Stimulated activated CD8-positive, alpha-beta memory T cell treated with anti-CD3 and anti-CD28 coated beads, Interleukin-4, amount 100 ng/mL, for 4 hours (primary cell): Measurements from ENCODE around the gene PREX1.
A peak's percentile ranks its signal among the peaks of the same experiment; 100 is the strongest.
"Not testable (repeated sequence)": the region's sequence is repeated elsewhere in the genome, so short reads cannot be mapped to it uniquely, and the experiment has no call there.

ENCODE experiments used
- DNase-seq, 2 donors: peaks; one replicate each; pipeline ENCODE4 v3.0.0-alpha.2; 2020; ENCODE audit warnings: low read depth in 2 of 2, low spot score in 1 of 2

PREX1 gene

DNA sequence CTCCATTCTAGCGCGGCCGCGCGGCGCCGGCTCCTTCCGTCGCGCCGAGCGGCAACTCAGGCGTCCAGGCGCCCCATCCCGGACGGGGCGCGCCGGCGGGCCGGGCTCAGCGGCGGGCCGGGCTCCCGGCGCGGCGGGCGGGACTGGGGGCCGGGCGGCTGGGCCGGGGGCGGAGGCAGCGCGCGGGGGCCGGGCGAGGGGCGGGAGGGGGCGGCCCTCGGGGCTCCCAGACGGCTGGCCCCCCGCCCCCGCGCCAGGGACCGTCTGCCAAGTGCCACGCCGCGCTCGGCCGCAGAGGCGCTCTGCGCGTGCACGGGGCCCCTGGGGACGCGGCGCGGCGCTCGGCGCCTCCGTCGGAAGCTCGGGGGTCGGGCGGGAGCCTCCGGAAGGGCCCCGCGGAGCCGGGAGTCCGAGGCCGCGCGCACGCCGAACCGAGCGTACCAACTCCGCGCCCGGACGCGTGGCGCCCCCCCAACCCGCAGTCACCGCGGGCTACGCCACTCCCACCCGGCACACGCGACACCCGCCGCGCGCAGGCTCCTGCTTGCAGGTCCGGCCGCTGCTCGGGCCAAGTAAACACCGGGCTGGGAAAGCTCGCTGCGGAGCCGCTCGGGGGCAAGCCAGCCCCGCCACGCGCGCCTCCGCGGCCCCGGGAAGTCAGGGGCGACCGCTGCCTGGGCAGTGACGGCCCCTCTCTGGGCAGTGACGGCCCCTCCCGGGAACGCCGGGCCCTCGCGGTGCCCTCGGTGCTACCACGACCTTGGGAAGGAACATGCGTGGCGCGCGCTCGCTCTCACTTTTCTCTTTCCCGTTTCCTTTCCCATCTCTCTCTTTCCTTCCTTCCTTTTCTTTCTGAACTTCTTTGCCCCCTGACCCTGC is at the start of gene PREX1:
PREX1 (minus strand) TSS at position 145 of the 879 bp plus-strand sequence; CDS start at position 6, 139 bp downstream.
- DNase-seq, result peak; percentile 52 to 73

- DNase-seq, result no peak
These were observed 49.5 kb upstream of the PREX1 start for GRCh38 chr20:48877304-48877703.

DNA sequence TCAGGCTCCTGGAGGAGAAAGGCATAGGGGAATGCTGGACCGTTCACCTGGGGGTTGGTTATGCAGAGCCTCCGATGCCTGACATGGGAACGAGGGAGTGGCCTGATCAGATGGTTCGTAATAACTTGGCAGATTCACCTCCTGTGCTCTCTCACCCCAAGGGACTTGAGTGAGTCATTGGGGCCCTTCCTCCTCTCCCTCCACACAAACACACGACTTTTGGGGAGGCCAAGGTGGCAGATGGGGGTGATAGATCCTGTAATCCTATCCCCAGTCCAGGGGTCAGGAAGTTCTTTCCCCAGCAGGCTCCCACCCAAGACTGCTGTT is 48.1 kb upstream of the PREX1 start:
- DNase-seq, result no peak

DNA sequence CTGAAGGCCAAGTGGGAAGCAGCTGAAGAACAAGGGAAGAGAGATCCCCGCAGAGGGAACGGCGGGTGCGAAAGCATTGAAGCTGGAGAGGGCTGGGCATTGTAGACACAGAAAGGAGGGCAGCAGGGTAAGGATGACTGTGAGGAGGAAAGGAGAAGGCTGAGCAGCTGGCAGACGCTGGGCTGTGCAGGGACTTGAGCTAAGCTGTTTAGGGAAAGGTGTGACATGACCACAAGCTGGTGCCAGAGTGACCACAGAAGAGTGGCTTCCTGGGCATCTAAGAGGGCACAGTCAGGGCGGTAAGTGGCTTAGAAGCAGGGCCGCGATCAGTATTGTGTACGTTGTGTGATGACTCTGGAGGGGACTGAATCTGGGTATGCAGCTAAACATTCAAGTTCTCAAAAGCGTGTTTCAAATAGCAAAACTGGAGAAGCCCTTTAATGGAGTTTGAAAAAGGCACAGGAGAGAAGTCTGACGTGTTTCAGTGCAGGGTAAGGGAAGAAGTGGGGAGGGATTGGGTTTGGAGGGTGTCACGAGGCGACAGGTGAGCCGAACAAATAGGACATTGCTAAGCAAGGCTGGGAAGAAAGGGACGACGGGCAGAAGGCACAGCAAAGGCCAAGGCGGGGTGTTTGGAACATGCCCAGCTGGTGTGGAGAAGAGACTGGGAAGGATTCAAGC is 47.6 kb upstream of the PREX1 start:
- no peak for DNase-seq

DNA sequence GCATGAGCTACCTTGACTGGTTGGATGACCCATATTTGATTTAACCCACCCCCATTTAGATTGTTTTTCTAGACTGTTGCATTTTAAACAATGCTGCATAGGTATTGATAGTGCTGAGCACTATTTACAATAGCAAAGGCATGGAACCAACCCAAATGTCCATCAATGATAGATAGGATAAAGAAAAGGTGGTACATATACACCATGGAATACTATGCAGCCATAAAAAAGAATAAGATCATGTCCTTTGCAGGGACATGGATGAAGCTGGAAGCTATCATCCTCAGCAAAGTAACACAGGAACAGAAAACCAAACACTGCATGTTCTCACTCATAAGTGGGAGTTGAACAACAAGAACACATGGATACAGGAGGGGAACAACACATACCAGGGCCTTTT is 41.6 kb upstream of the PREX1 start:
- DNase-seq, result not testable (repeated sequence)

DNA sequence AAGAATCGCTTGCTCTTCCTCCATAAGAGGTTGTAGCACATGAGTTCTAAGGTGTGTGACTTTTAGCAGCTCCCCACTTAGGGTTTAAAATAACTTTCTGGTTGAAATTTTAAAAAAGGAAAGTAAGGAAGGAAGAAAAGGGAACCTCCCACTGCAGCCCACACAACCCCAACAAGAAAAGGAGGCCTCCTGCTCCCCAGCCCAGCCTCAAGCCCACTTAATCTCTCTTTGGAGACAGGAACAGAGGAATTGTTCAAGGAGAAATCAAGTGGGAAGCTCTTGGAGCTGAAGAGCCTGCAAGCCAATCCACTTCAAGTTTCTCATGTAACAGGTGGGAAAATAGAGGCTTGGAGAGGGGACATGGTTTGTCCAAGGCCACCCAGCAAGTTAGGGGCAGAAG is 39.1 kb upstream of the PREX1 start:
- no peak for DNase-seq

GRCh38 chr20:48864738-48865318 is 37.0 kb upstream of the PREX1 start:
- no peak for DNase-seq

GRCh38 chr20:48864254-48864653 is 36.5 kb upstream of the PREX1 start:
- no peak for DNase-seq

DNA sequence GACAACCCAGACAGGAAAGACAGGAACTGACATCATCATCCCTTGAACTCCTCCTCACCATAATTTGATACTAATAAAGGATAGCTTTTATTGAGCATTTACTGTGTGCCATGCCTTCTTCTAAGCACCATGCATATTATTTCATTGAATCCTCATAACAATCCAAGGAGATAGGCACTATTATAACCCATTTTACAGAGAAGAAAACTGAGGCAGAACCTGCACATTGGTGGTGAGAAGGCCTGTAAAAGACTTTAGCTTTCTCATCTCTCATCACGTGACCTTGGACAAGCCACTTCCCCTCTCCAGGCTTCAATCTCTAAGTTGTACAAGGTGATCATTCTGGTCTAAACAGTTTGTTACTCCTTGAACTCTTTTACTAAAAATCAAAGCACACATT is 34.5 kb upstream of the PREX1 start:
- no peak for DNase-seq

GRCh38 chr20:48861444-48861843 is 33.6 kb upstream of the PREX1 start:
- no peak for DNase-seq

GRCh38 chr20:48858075-48858790 is 30.4 kb upstream of the PREX1 start:
- no peak for DNase-seq

- no peak for DNase-seq
These were observed 28.3 kb upstream of the PREX1 start for GRCh38 chr20:48856130-48856529.

DNA sequence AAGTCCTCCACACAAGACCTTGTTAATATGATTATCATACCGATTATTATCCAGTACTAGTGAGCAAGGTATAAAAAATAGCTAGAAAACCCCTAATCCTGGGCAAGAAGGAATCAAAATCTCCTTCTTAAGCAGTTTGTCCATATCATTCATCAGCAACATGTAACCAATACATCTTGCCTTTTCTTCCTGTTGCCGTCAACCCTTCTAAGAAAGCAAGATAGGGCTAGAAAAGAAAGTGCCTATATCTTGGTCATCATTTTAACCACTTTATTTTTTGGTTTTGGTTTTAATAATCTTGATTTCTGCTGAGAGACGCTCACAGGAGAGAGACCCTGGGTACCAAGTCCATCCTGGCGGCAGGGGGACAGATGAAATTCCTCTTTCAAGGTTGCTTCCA is 27.2 kb upstream of the PREX1 start:
- DNase-seq, result no peak

GRCh38 chr20:48852609-48853008 is 24.8 kb upstream of the PREX1 start:
- DNase-seq, result no peak

GRCh38 chr20:48851579-48851978 is 23.8 kb upstream of the PREX1 start:
- no peak for DNase-seq

DNA sequence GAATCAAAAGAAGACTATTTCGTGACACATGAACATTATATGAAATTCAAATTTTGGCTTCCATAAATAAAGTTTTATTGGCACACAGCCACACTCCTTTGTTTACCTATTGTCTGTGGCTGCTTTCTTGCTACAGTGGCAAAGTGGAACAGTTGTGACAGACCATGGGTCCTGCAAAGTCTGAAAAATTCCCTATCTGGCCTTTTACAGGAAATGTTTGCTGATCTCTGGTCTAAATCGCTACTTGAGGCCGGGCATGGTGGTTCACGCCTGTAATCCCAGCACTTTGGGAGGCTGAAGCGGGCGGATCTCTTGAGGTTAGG is 23.1 kb upstream of the PREX1 start:
- no peak for DNase-seq

DNA sequence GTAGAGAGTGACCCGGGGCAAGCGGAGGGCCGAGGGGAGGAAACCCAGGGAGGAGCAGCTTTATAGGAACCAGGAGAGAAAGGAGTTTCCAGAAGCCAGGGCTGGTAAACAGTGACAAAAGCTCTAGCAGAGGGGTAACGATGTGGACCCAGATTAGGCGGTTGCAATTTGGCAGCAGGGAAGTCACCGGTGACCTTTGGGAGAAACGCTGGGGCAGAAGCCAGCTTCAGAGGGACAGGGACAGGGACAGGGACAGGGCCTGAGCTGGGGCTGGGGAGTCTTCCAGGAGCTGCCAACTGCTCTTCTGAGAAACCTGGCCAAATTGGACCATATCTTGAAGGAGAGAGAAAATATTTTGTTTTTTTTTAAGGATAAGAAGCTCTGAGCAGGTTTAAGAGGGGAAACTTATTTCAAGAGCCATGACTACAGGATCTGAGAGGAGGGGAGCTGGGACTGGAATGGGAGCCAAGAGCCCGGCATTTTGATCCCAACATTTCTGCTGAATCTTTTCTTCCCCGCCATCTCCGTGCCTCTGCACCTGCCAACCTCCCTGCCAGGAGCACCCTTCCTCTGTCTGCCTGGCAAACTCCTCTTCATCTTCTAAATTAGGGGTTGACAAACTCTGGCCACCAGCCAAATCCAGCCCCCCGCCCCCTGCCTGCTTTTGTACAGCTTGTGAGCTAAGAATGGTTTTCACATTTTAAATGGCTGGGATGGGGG is 22.6 kb upstream of the PREX1 start:
- DNase-seq, result no peak

GRCh38 chr20:48849779-48850178 is 22.0 kb upstream of the PREX1 start:
- no peak for DNase-seq

GRCh38 chr20:48849299-48849698 is 21.5 kb upstream of the PREX1 start:
- no peak for DNase-seq

DNA sequence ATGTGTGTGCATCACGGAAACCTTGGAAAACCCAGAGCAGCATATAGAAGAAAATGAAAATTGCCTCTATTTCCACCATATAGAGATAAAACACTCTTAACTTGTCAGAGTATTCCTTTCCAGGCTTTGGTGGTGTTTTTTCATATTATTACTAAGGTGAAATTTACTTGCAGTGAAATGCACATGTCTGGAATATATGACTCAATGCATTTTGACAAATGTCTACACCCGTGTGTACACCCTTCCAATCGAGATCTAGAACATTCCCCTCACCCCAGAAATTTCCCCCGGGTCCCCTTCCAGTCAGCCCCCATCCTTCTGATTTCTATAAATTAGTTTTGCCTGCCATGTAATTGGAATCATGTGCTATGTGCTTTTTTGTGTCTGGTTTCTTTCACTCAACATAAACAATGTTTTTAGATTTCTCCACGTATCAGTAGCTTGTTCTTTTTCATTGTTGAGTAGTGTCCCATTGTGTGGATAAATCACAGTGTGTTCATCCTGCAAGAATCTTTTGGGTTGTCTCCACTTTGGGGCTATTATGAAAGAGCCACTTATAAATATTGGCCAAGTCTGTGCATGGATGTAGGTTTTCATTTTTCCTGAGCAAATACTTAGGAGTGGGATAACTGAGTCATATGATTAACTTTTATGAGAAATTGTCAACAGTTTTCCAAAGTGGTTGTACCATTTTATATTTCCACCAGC is 19.9 kb upstream of the PREX1 start:
- DNase-seq, result no peak
